Liver (tissue), 3 donors: ENCODE data around the gene ABHD12B.

Source experiments
- ATF3 ChIP-seq: IDR thresholded peaks from 2 replicates; pipeline ENCODE4 v1.6.1; 2016; ENCODE audit warnings: antibody characterized with exemption
- CTCF ChIP-seq: fragments of 150-350 bp; IDR thresholded peaks from 2 replicates; pipeline ENCODE4 v1.5.1; 2017; ENCODE audit warnings: improper control_type of control experiment, low read depth, low read length; ENCODE audit not compliant: missing input control
- EGR1 ChIP-seq, 2 donors: IDR thresholded peaks; 2 replicates each; pipeline ENCODE4 v1.6.1; 2016 to 2018; ENCODE audit warnings: antibody characterized with exemption in 2 of 2, low read depth in 2 of 2
- GABPA ChIP-seq, 2 donors: IDR thresholded peaks in 1 of 2; conservative IDR thresholded peaks in 1 of 2; 2 replicates each; pipeline ENCODE4 v1.6.1; 2016; ENCODE audit warnings: antibody characterized with exemption in 2 of 2, mild to moderate bottlenecking in 1 of 2, moderate library complexity in 1 of 2
- MAX ChIP-seq: IDR thresholded peaks from 2 replicates; pipeline ENCODE4 v1.6.1; 2016; ENCODE audit warnings: antibody characterized with exemption
- RAD21 ChIP-seq, 2 donors: IDR thresholded peaks; 2 replicates each; pipeline ENCODE4 v1.6.1; 2016; ENCODE audit warnings: antibody characterized with exemption in 2 of 2, mild to moderate bottlenecking in 2 of 2
- REST ChIP-seq: IDR thresholded peaks from 2 replicates; pipeline ENCODE4 v1.6.1; 2016; ENCODE audit warnings: antibody characterized with exemption, mild to moderate bottlenecking
- SP1 ChIP-seq: IDR thresholded peaks from 2 replicates; pipeline ENCODE4 v1.6.1; 2018; ENCODE audit warnings: antibody characterized with exemption, mild to moderate bottlenecking
- TAF1 ChIP-seq: conservative IDR thresholded peaks from 2 replicates; pipeline ENCODE4 v1.6.1; 2016; ENCODE audit warnings: antibody characterized with exemption, mild to moderate bottlenecking
- YY1 ChIP-seq: IDR thresholded peaks from 2 replicates; pipeline ENCODE4 v1.6.1; 2016; ENCODE audit warnings: antibody characterized with exemption, mild to moderate bottlenecking
- ZBTB33 ChIP-seq: IDR thresholded peaks from 2 replicates; pipeline ENCODE4 v1.6.1; 2016; ENCODE audit warnings: antibody characterized with exemption
- donor health status: healthy.
- donor health status: healthy.

- TF ChIP-seq MAX (no peak), CTCF (no peak), YY1 (no peak), RAD21 (IDR thresholded peaks at IDR 0.05) (no peak), REST (no peak), ATF3 (no peak), SP1 (no peak), ZBTB33 (no peak), GABPA (IDR thresholded peaks at IDR 0.05 in 1 of 2, conservative IDR thresholded peaks at IDR 0.05 in 1 of 2) (no peak), TAF1 (no peak), EGR1 (IDR thresholded peaks at IDR 0.05; ENCODE audit: low read depth in 2 of 2) (no peak)
These were observed 18.0 kb upstream of the ABHD12B start for GRCh38 chr14:50853891-50854290.
